ENCODE data around the gene NXT1.
"Not testable (repeated sequence)": the region's sequence is repeated elsewhere in the genome, so short reads cannot be mapped to it uniquely, and the experiment has no call there.

Gene NXT1

GRCh38 chr20:23344336-23344735, 6.3 kb upstream of the NXT1 start:
- Histone ChIP-seq H3K14ac (ENCODE audit: low read length) (no peak overlapping the region), H3K18ac (ENCODE audit: low read length) (no peak overlapping the region), H3K27ac (replicated peaks; ENCODE audit: low read length) (no peak overlapping the region), H3K27me3 (ENCODE audit: control insufficient read depth in 3 of 3, insufficient read depth in 3 of 3, low read depth in 1 of 3, low read length in 3 of 3) (peaks cover 0 to 5% (median 0%) of the 10 kb centered on the region in 3 experiments), H2BK12ac (ENCODE audit: low read length) (no peak overlapping the region), H3K9me3 (replicated peaks in 1 of 2; ENCODE audit: control insufficient read depth in 2 of 2, insufficient read depth in 1 of 2, low read depth in 1 of 2, low read length in 2 of 2) (no peaks in the 10 kb centered on the region), H2AK5ac (ENCODE audit: low read depth, low read length) (no peak overlapping the region), H3K23ac (ENCODE audit: low read depth, low read length, poor library complexity) (no peak overlapping the region), H4K8ac (ENCODE audit: low read depth, low read length) (no peak overlapping the region), H3K4me1 (ENCODE audit: control insufficient read depth in 2 of 2, insufficient read depth in 1 of 2, low read depth in 1 of 2, low read length in 2 of 2) (peaks cover 0 to 2% of the 10 kb centered on the region in 2 donors), H3K36me3 (replicated peaks in 1 of 2; ENCODE audit: control insufficient read depth in 2 of 2, insufficient read depth in 2 of 2, low read length in 2 of 2) (no peaks in the 10 kb centered on the region), H3K9ac (ENCODE audit: low read depth, low read length, poor library complexity) (no peak overlapping the region), H3K4me3 (ENCODE audit: low read length in 2 of 2) (no peak overlapping the region), H2BK120ac (ENCODE audit: low read depth, low read length) (no peak overlapping the region), H2BK5ac (ENCODE audit: low read length) (no peak overlapping the region), H4K91ac (ENCODE audit: low read depth, low read length, poor library complexity) (no peak overlapping the region), H3K79me1 (ENCODE audit: low read depth, low read length) (no peaks in the 10 kb centered on the region), H2AFZ (ENCODE audit: low read length) (no peak overlapping the region), H3K4ac (ENCODE audit: low read length) (no peak overlapping the region), H2BK15ac (ENCODE audit: low read length) (no peak overlapping the region), H3K4me2 (ENCODE audit: insufficient read depth, low read length, poor library complexity, severe bottlenecking) (no peak overlapping the region)
- no CpG with 5 or more reads among the region's 5 CpGs for WGBS, 2 donors (ENCODE audit: extremely low coverage in 2 of 2, insufficient read length in 2 of 2, insufficient replicate concordance in 1 of 2)
- no peak for DNase-seq (ENCODE audit: low spot score)

DNA sequence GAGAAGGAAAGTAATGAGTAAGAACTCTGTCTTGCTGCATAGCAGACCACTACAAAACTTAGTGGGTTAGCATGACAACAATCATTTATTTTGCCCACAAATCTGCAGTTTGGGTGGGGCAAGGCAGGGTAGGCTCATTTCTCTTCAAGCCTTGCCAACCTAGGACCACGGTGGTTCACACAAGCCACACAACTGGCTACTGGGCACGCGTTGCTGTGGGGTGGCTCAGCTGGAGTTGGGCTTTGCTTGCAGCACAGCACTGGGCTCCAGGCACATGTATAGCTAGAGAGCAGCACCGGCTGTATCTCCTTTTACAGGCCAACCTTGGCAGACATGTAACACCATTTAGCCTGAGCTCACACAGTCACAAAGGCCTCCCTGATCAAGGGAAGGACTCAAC, 4.6 kb upstream of the NXT1 start:
- H2AFZ ChIP-seq (ENCODE audit: low read length) = no peak overlapping the region

DNA sequence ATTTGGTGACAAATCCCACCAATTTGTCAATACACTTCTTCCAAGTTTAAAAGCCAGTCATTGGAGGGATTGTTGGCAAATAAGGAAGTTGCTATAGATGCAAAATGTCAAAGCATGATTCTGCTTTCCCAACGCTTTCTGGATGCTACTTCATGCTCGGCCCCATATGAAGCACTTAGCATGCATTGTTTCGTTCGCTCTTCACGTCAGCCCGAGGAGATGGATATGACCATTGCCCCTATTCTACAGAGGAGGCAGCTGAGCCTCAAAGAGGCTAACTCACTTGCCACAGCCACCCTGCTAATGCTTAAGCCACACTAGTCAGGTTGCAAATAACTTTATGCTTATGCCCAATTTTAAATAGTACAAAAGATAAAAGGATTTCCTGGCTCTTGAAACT, 2.8 kb upstream of the NXT1 start:
- H3K27ac ChIP-seq (replicated peaks; ENCODE audit: low read length) = no peak overlapping the region
- no peak overlapping the region for H3K18ac ChIP-seq (ENCODE audit: low read length)
- no peak overlapping the region for H4K8ac ChIP-seq (ENCODE audit: low read depth, low read length)
- no peak overlapping the region for H3K4ac ChIP-seq (ENCODE audit: low read length)
- no peak overlapping the region for H2AK5ac ChIP-seq (ENCODE audit: low read depth, low read length)
- H3K27me3 ChIP-seq (ENCODE audit: control insufficient read depth in 3 of 3, insufficient read depth in 3 of 3, low read depth in 1 of 3, low read length in 3 of 3) = no peaks in the 10 kb centered on the region
- no peak for DNase-seq (ENCODE audit: low spot score)
- H3K23ac ChIP-seq (ENCODE audit: low read depth, low read length, poor library complexity) = no peak overlapping the region
- H2AFZ ChIP-seq (ENCODE audit: low read length) = no peak overlapping the region
- H3K9me3 ChIP-seq (replicated peaks in 1 of 2; ENCODE audit: control insufficient read depth in 2 of 2, insufficient read depth in 1 of 2, low read depth in 1 of 2, low read length in 2 of 2) = no peaks in the 10 kb centered on the region
- H3K4me3 ChIP-seq (ENCODE audit: low read length in 2 of 2) = no peak overlapping the region
- no peak overlapping the region for H2BK5ac ChIP-seq (ENCODE audit: low read length)
- H3K14ac ChIP-seq (ENCODE audit: low read length) = no peak overlapping the region
- H4K91ac ChIP-seq (ENCODE audit: low read depth, low read length, poor library complexity) = no peak overlapping the region
- H2BK12ac ChIP-seq (ENCODE audit: low read length) = no peak overlapping the region
- no peak overlapping the region for H3K9ac ChIP-seq (ENCODE audit: low read depth, low read length, poor library complexity)
- H2BK120ac ChIP-seq (ENCODE audit: low read depth, low read length) = no peak overlapping the region
- peaks cover 5% of the 10 kb centered on the region in 2 donors for H3K4me1 ChIP-seq (ENCODE audit: control insufficient read depth in 2 of 2, insufficient read depth in 1 of 2, low read depth in 1 of 2, low read length in 2 of 2)
- H2BK15ac ChIP-seq (ENCODE audit: low read length) = no peak overlapping the region
- H3K36me3 ChIP-seq (replicated peaks in 1 of 2; ENCODE audit: control insufficient read depth in 2 of 2, insufficient read depth in 2 of 2, low read length in 2 of 2) = peaks cover 0 to 5% of the 10 kb centered on the region in 2 donors
- peaks cover 6% of the 10 kb centered on the region for H3K79me1 ChIP-seq (ENCODE audit: low read depth, low read length)
- WGBS, 2 donors (ENCODE audit: extremely low coverage in 2 of 2, insufficient read length in 2 of 2, insufficient replicate concordance in 1 of 2) = no CpG with 5 or more reads among the region's 6 CpGs
- H3K4me2 ChIP-seq (ENCODE audit: insufficient read depth, low read length, poor library complexity, severe bottlenecking) = no peak overlapping the region

More for the DNA sequence above, 4.6 kb upstream of the NXT1 start:
- Histone ChIP-seq H3K4me1 (ENCODE audit: control insufficient read depth in 2 of 2, insufficient read depth in 1 of 2, low read depth in 1 of 2, low read length in 2 of 2) (peaks cover 0 to 2% of the 10 kb centered on the region in 2 donors), H2BK120ac (ENCODE audit: low read depth, low read length) (no peak overlapping the region), H3K27me3 (ENCODE audit: control insufficient read depth in 3 of 3, insufficient read depth in 3 of 3, low read depth in 1 of 3, low read length in 3 of 3) (peaks cover 0 to 5% (median 0%) of the 10 kb centered on the region in 3 experiments), H4K91ac (ENCODE audit: low read depth, low read length, poor library complexity) (peak overlapping the region; percentile 11), H2AK5ac (ENCODE audit: low read depth, low read length) (no peak overlapping the region), H3K4me2 (ENCODE audit: insufficient read depth, low read length, poor library complexity, severe bottlenecking) (no peak overlapping the region), H3K4ac (ENCODE audit: low read length) (no peak overlapping the region), H3K23ac (ENCODE audit: low read depth, low read length, poor library complexity) (no peak overlapping the region), H3K4me3 (ENCODE audit: low read length in 2 of 2) (no peak overlapping the region), H3K36me3 (replicated peaks in 1 of 2; ENCODE audit: control insufficient read depth in 2 of 2, insufficient read depth in 2 of 2, low read length in 2 of 2) (no peaks in the 10 kb centered on the region), H3K9me3 (replicated peaks in 1 of 2; ENCODE audit: control insufficient read depth in 2 of 2, insufficient read depth in 1 of 2, low read depth in 1 of 2, low read length in 2 of 2) (no peaks in the 10 kb centered on the region), H3K79me1 (ENCODE audit: low read depth, low read length) (peaks cover under 1% of the 10 kb centered on the region), H2BK15ac (ENCODE audit: low read length) (no peak overlapping the region), H2BK5ac (ENCODE audit: low read length) (no peak overlapping the region), H3K27ac (replicated peaks; ENCODE audit: low read length) (no peak overlapping the region), H2BK12ac (ENCODE audit: low read length) (no peak overlapping the region), H3K14ac (ENCODE audit: low read length) (no peak overlapping the region), H4K8ac (ENCODE audit: low read depth, low read length) (no peak overlapping the region), H3K18ac (ENCODE audit: low read length) (no peak overlapping the region), H3K9ac (ENCODE audit: low read depth, low read length, poor library complexity) (no peak overlapping the region)
- no peak for DNase-seq (ENCODE audit: low spot score)
- no CpG with 5 or more reads among the region's 4 CpGs for whole genome bisulfite sequencing, 2 donors (ENCODE audit: extremely low coverage in 2 of 2, insufficient read length in 2 of 2, insufficient replicate concordance in 1 of 2)

- H4K8ac ChIP-seq (ENCODE audit: low read depth, low read length); H4K91ac ChIP-seq (ENCODE audit: low read depth, low read length, poor library complexity); H3K27me3 ChIP-seq (ENCODE audit: control insufficient read depth in 3 of 3, insufficient read depth in 3 of 3, low read depth in 1 of 3, low read length in 3 of 3); DNase-seq (ENCODE audit: low spot score); H3K14ac ChIP-seq (ENCODE audit: low read length); H2BK120ac ChIP-seq (ENCODE audit: low read depth, low read length); H2BK12ac ChIP-seq (ENCODE audit: low read length); H3K4ac ChIP-seq (ENCODE audit: low read length); H3K4me2 ChIP-seq (ENCODE audit: insufficient read depth, low read length, poor library complexity, severe bottlenecking); H2AK5ac ChIP-seq (ENCODE audit: low read depth, low read length); H3K23ac ChIP-seq (ENCODE audit: low read depth, low read length, poor library complexity); H3K9me3 ChIP-seq (replicated peaks in 1 of 2; ENCODE audit: control insufficient read depth in 2 of 2, insufficient read depth in 1 of 2, low read depth in 1 of 2, low read length in 2 of 2); H2AFZ ChIP-seq (ENCODE audit: low read length); H2BK5ac ChIP-seq (ENCODE audit: low read length); H2BK15ac ChIP-seq (ENCODE audit: low read length); H3K36me3 ChIP-seq (replicated peaks in 1 of 2; ENCODE audit: control insufficient read depth in 2 of 2, insufficient read depth in 2 of 2, low read length in 2 of 2); H3K27ac ChIP-seq (replicated peaks; ENCODE audit: low read length); H3K9ac ChIP-seq (ENCODE audit: low read depth, low read length, poor library complexity); H3K4me3 ChIP-seq (ENCODE audit: low read length in 2 of 2); H3K79me1 ChIP-seq (ENCODE audit: low read depth, low read length); H3K4me1 ChIP-seq (ENCODE audit: control insufficient read depth in 2 of 2, insufficient read depth in 1 of 2, low read depth in 1 of 2, low read length in 2 of 2); H3K18ac ChIP-seq (ENCODE audit: low read length): not testable (repeated sequence)
- WGBS, 2 donors (ENCODE audit: extremely low coverage in 2 of 2, insufficient read length in 2 of 2, insufficient replicate concordance in 1 of 2) = no CpG with 5 or more reads among the region's 6 CpGs
Observed at GRCh38 chr20:23348510-23348909, 2.1 kb upstream of the NXT1 start.
